Uterine smooth muscle cell (primary cell): ENCODE measurements around the gene FABP7. TPM values are rescaled to one million over a fixed set of nuclear protein-coding genes. Genes with fewer than 3 reads are reported as not detected.

ENCODE experiments used
- total RNA-seq: library from RNA; depleted of rRNA; stranded (reverse); fragments of >200 nt; gene quantifications from 2 replicates; pipeline ENCODE4 v1.2.3, GENCODE V29; 2014

The FABP7 gene
- not detected in 2 replicates for total RNA-seq

DNA sequence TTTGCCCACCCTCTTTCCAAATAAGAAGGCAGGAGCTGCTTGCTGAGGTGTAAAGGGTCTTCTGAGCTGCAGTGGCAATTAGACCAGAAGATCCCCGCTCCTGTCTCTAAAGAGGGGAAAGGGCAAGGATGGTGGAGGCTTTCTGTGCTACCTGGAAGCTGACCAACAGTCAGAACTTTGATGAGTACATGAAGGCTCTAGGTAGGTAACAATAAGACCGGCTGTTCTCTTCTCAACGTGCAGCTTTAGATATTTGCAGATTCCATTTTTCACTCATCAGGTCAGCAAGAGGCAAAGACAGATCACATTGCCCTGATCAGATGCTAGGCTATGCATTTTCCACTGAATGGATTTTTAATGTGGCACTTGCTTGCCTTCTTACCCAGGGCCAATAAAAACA lies at the start of gene FABP7:
TSS of gene FABP7 (plus strand) at position 50 of the 400 bp plus-strand sequence. CDS start at position 129, 79 bp downstream.

DNA sequence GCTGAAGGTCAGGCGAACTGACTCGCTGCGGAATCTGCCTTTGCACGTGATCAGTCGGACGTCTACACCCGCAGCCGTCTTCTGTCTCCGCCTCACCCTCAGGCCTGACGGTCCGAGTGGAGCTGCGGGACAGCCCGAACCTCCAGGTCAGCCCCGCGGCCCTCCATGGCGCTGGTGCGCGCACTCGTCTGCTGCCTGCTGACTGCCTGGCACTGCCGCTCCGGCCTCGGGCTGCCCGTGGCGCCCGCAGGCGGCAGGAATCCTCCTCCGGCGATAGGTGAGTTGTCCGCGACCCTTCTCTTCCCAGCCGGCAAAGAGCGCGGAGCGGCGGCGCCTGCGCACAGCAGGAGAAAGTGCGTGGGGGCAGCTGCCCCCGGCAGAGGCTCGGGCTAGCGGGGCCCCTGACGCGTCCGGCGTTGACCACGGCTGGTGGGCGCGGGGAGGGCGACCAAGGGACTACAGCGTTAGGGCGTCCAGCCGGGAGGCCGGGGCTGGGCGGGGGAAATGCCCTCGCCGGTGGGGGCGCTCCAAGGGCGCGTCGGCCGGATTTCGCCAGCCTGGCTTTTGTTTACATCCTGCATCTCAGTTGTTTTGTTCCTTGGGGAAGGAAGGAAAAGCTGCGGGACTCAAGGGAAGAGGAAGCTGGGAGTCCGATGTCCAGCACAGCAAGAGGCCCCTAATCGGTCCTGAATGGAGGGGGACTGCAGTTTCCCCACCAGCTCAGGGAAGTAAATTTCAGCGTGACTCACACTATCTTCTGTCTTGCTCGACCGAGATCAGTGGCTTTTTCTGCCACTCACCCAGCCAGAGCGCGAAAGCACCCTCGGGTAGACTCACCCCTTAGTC lies 9.9 kb downstream of the FABP7 start, which contains the start of gene SMPDL3A:
TSS of gene SMPDL3A (plus strand) at position 77 of the 846 bp plus-strand sequence. CDS start at position 166, 89 bp downstream.

Other genes starting within 250 kb of the FABP7 start
- gene PKIB, start 169.3 kb upstream of the FABP7 start, total RNA-seq: 3.1 and 3.8 TPM in 2 replicates
- 11.7 and 38.1 TPM in 2 replicates for gene SMPDL3A, start 9.5 kb downstream of the FABP7 start, total RNA-seq
- gene CLVS2, start 216.5 kb downstream of the FABP7 start, total RNA-seq: 0.12 TPM in 1 of 2 replicates, not detected in the other